IMR-90 (cell line): Measurements from ENCODE around the gene GLT8D2. TPM values are rescaled to one million over a fixed set of nuclear protein-coding genes. Genes with fewer than 3 reads are reported as not detected.

Experiments
- ATAC-seq: fragments of 200-7000 bp; cut with Tn5 transposase; 2 replicates; pipeline ENCODE4 v1.9.1; 2020; ENCODE audit warnings: low read depth, mild to moderate bottlenecking, moderate library complexity
- BruUV-seq: library from RNA; stranded (reverse); fragments of 400-500 nt; replicated peaks from 2 replicates; lab custom pipeline; 2021; lab: Mats Ljungman, UMichigan
- CTCF ChIA-PET: fragments of 300-600 bp; formaldehyde crosslinking; extraction: SDS; loops from one replicate; lab custom pipeline; 2021; ENCODE audit warnings: antibody characterized with exemption; lab: Yijun Ruan, JAX
- POLR2A ChIA-PET: fragments of 300-600 bp; sonication (Branson Sonifier 250); formaldehyde crosslinking; loops from one replicate; lab custom pipeline; 2022; ENCODE audit warnings: antibody characterized with exemption; ENCODE audit not compliant: unreplicated experiment; lab: Charles Lee
- DNase-seq: peaks from one replicate; pipeline ENCODE4 v3.0.0; 2013
- H2AFZ ChIP-seq: replicated peaks from 2 replicates; pipeline ENCODE3; 2013; ENCODE audit warnings: low read length, mild to moderate bottlenecking; ENCODE audit not compliant: poor library complexity
- H2AK5ac ChIP-seq: 2 replicates; pipeline ENCODE4 v1.6.1; 2013; ENCODE audit warnings: low read depth, low read length, inconsistent platforms
- H2AK9ac ChIP-seq: replicated peaks from 2 replicates; pipeline ENCODE3; 2013; ENCODE audit warnings: mild to moderate bottlenecking, low read depth, low read length, moderate library complexity; ENCODE audit not compliant: poor library complexity
- H2BK120ac ChIP-seq: 2 replicates; pipeline ENCODE4 v1.6.1; 2013; ENCODE audit warnings: low read depth, low read length, inconsistent platforms
- H2BK15ac ChIP-seq: 3 replicates; pipeline ENCODE4 v1.6.1; 2013; ENCODE audit warnings: low read depth, low read length, inconsistent platforms
- H2BK20ac ChIP-seq: 2 replicates; pipeline ENCODE4 v1.6.1; 2013; ENCODE audit warnings: low read depth, mild to moderate bottlenecking, inconsistent platforms, low read length, moderate library complexity
- H2BK5ac ChIP-seq: 2 replicates; pipeline ENCODE4 v1.6.1; 2013; ENCODE audit warnings: mild to moderate bottlenecking, low read depth, low read length, inconsistent platforms; ENCODE audit not compliant: poor library complexity, severe bottlenecking
- H3K14ac ChIP-seq: replicated peaks from 2 replicates; pipeline ENCODE4 v1.6.1; 2013; ENCODE audit warnings: low read depth, low read length, inconsistent platforms
- H3K18ac ChIP-seq: 2 replicates; pipeline ENCODE4 v1.6.1; 2013; ENCODE audit warnings: low read depth, low read length, control low read depth
- H3K23ac ChIP-seq: 2 replicates; pipeline ENCODE4 v1.6.1; 2013; ENCODE audit warnings: low read depth, low read length, inconsistent platforms
- H3K27ac ChIP-seq: 2 replicates; pipeline ENCODE4 v1.5.1; 2013; ENCODE audit warnings: mild to moderate bottlenecking, control low read depth, low read length; ENCODE audit not compliant: insufficient read depth
- H3K27me3 ChIP-seq: 2 replicates; pipeline ENCODE4 v1.6.1; 2013; ENCODE audit warnings: low read length; ENCODE audit not compliant: control insufficient read depth, insufficient read depth
- H3K36me3 ChIP-seq: 2 replicates; pipeline ENCODE4 v1.6.1; 2013; ENCODE audit warnings: low read length, mixed read lengths; ENCODE audit not compliant: control insufficient read depth, insufficient read depth
- H3K4ac ChIP-seq: 2 replicates; pipeline ENCODE4 v1.6.1; 2013; ENCODE audit warnings: low read depth, low read length, inconsistent platforms
- H3K4me1 ChIP-seq: 2 replicates; pipeline ENCODE4 v1.6.1; 2013; ENCODE audit warnings: low read length, mixed read lengths; ENCODE audit not compliant: control insufficient read depth, insufficient read depth
- H3K4me2 ChIP-seq: 2 replicates; pipeline ENCODE4 v1.6.1; 2013; ENCODE audit warnings: low read depth, mild to moderate bottlenecking, control low read depth, low read length, moderate library complexity
- H3K4me3 ChIP-seq: 2 replicates; pipeline ENCODE4 v1.5.1; 2013; ENCODE audit warnings: low read depth, mild to moderate bottlenecking, control low read depth, low read length, moderate library complexity; ENCODE audit not compliant: insufficient read depth
- H3K56ac ChIP-seq: 2 replicates; pipeline ENCODE4 v1.6.1; 2013; ENCODE audit warnings: low read length, inconsistent platforms; ENCODE audit not compliant: insufficient read depth; ENCODE audit errors: extremely low read depth
- H3K79me1 ChIP-seq, 2 experiments: 2 replicates each; pipeline ENCODE4 v1.6.1; 2013; ENCODE audit warnings: low read length in 2 of 2, inconsistent platforms in 1 of 2, low read depth in 1 of 2
- H3K9ac ChIP-seq: 2 replicates; pipeline ENCODE4 v1.6.1; 2013; ENCODE audit warnings: low read depth, low read length, control low read depth
- H3K9me1 ChIP-seq: 2 replicates; pipeline ENCODE4 v1.6.1; 2013; ENCODE audit warnings: low read length, inconsistent platforms; ENCODE audit not compliant: insufficient read depth
- H3K9me3 ChIP-seq: 2 replicates; pipeline ENCODE4 v1.6.1; 2013; ENCODE audit warnings: low read length; ENCODE audit not compliant: control insufficient read depth, insufficient read depth
- H4K20me1 ChIP-seq: 2 replicates; pipeline ENCODE4 v1.6.1; 2013; ENCODE audit warnings: low read length, inconsistent platforms; ENCODE audit not compliant: insufficient read depth
- H4K5ac ChIP-seq: 2 replicates; pipeline ENCODE4 v1.6.1; 2013; ENCODE audit warnings: mild to moderate bottlenecking, low read depth, low read length, control low read depth
- H4K8ac ChIP-seq, 2 experiments: 2 replicates each; pipeline ENCODE4 v1.6.1; 2013; ENCODE audit warnings: low read depth in 2 of 2, low read length in 2 of 2, control low read depth in 1 of 2, inconsistent platforms in 1 of 2
- H4K91ac ChIP-seq: 2 replicates; pipeline ENCODE4 v1.6.1; 2013; ENCODE audit warnings: low read depth, low read length, inconsistent platforms; ENCODE audit not compliant: insufficient read depth
- BHLHE40 ChIP-seq: fragments of 150-350 bp; IDR thresholded peaks from 2 replicates; pipeline ENCODE4 v1.6.1; 2016; ENCODE audit warnings: mild to moderate bottlenecking, low read depth, low read length
- CEBPB ChIP-seq: IDR thresholded peaks from 2 replicates; pipeline ENCODE4 v1.6.1; 2012; ENCODE audit warnings: low read depth, low read length, improper control_type of control experiment
- CHD1 ChIP-seq: IDR thresholded peaks from 2 replicates; pipeline ENCODE4 v1.6.1; 2012; ENCODE audit warnings: low read depth, low read length, improper control_type of control experiment
- CTCF ChIP-seq: conservative IDR thresholded peaks from 2 replicates; pipeline ENCODE4 v1.5.1; 2012; ENCODE audit warnings: mild to moderate bottlenecking, low read depth, low read length, improper control_type of control experiment
- ELK1 ChIP-seq: fragments of 150-350 bp; IDR thresholded peaks from 2 replicates; pipeline ENCODE4 v1.6.1; 2016; ENCODE audit warnings: low read depth, mild to moderate bottlenecking, low read length, moderate library complexity, borderline replicate concordance
- FOS ChIP-seq: fragments of 150-350 bp; IDR thresholded peaks from 2 replicates; pipeline ENCODE4 v1.6.1; 2016; ENCODE audit warnings: low read depth, low read length
- MAFK ChIP-seq: IDR thresholded peaks from 2 replicates; pipeline ENCODE4 v1.6.1; 2012; ENCODE audit warnings: low read depth, low read length, improper control_type of control experiment
- MAZ ChIP-seq: IDR thresholded peaks from 2 replicates; pipeline ENCODE4 v1.6.1; 2012; ENCODE audit warnings: low read depth, mild to moderate bottlenecking, low read length, improper control_type of control experiment, moderate library complexity, borderline replicate concordance
- MXI1 ChIP-seq: IDR thresholded peaks from 2 replicates; pipeline ENCODE4 v1.6.1; 2012; ENCODE audit warnings: low read depth, mild to moderate bottlenecking, low read length, moderate library complexity, borderline replicate concordance
- NFE2L2 ChIP-seq: fragments of 150-350 bp; IDR thresholded peaks from 2 replicates; pipeline ENCODE4 v1.6.1; 2016; ENCODE audit warnings: low read depth, mild to moderate bottlenecking, low read length
- POLR2A ChIP-seq: IDR thresholded peaks from 2 replicates; pipeline ENCODE4 v1.6.1; 2012; ENCODE audit warnings: mild to moderate bottlenecking, low read depth, low read length
- RAD21 ChIP-seq: IDR thresholded peaks from 2 replicates; pipeline ENCODE4 v1.6.1; 2012; ENCODE audit warnings: low read length, improper control_type of control experiment
- RCOR1 ChIP-seq: IDR thresholded peaks from 2 replicates; pipeline ENCODE4 v1.6.1; 2012; ENCODE audit warnings: mild to moderate bottlenecking, low read length, improper control_type of control experiment; ENCODE audit not compliant: insufficient replicate concordance
- RFX5 ChIP-seq: IDR thresholded peaks from 2 replicates; pipeline ENCODE4 v1.8.0; 2012; ENCODE audit warnings: low read depth, mild to moderate bottlenecking, low read length, moderate library complexity
- SMC3 ChIP-seq: fragments of 150-350 bp; IDR thresholded peaks from 2 replicates; pipeline ENCODE4 v1.6.1; 2016; ENCODE audit warnings: low read depth, mild to moderate bottlenecking, antibody characterized with exemption, low read length, moderate library complexity
- USF2 ChIP-seq: fragments of 150-350 bp; IDR thresholded peaks from 2 replicates; pipeline ENCODE4 v1.6.1; 2017; ENCODE audit warnings: mild to moderate bottlenecking, antibody characterized with exemption, low read length, low read depth
- WGBS, 2 experiments: methylation state at CpG; one replicate each; pipeline versions ENCODE4 v1.1.5 to v1.1.7; 2013; ENCODE audit warnings: missing lambda C conversion rate in 2 of 2; ENCODE audit not compliant: insufficient read length in 1 of 2; ENCODE audit errors: extremely low coverage in 2 of 2; 5-methylcytosine and 5-hydroxymethylcytosine counted together
- dilution Hi-C: fragments of 300-500 bp; cut with HindIII; formaldehyde crosslinking; loops from one replicate; pipeline ENCODE4 v1.14.3; 2018; ENCODE audit warnings: low sequenced_read_pairs; ENCODE audit not compliant: unreplicated experiment
- in situ Hi-C: fragments of 300-500 bp; cut with MboI; formaldehyde crosslinking; loops from 3 replicates; pipeline ENCODE4 v1.14.3; 2019; ENCODE audit warnings: low sequenced_read_pairs, inconsistent platforms, mixed read lengths
- intact Hi-C: fragments of 100-400 bp; cut with micrococcal nuclease; formaldehyde crosslinking; loops from 2 replicates; pipeline ENCODE4 v1.10.0; 2022
- polyA plus RNA-seq, 3 experiments: library from polyadenylated mRNA; depleted of rRNA; stranded (reverse); fragments of >200 nt; gene quantifications; 2 replicates each; pipeline ENCODE4 v1.2.3, GENCODE V29; 2012; ENCODE audit warnings: low replicate concordance in 1 of 3
- total RNA-seq: library from RNA; depleted of rRNA; stranded (reverse); fragments of >200 nt; gene quantifications from 2 replicates; pipeline ENCODE4 v1.2.3, GENCODE V29; 2012

Gene GLT8D2
- total and polyA plus RNA-seq, 2 of the 4 experiments (the other 2 are of a cell fraction): 33.5 to 47.9 TPM

- H3K9ac ChIP-seq: no peak overlapping the region
- H2AK9ac ChIP-seq: no peak overlapping the region
- no peak overlapping the region for H3K4me2 ChIP-seq
- no peak overlapping the region for H3K23ac ChIP-seq
- peaks cover 0 to 21% of the 10 kb centered on the region in 2 experiments; a peak in 3 of 4 replicates for H3K79me1 ChIP-seq
- peak overlapping the region; percentile 90 for H2BK5ac ChIP-seq
- DNase-seq: no peak
- WGBS, 2 experiments: no CpG with 5 or more reads among the region's 1 CpG
- peak overlapping the region; percentile 77; the same call in 1 of the 2 replicates for H2BK20ac ChIP-seq
- peaks cover 4% of the 10 kb centered on the region for H3K9me1 ChIP-seq
- H3K36me3 ChIP-seq: peaks cover 24% of the 10 kb centered on the region
- H3K18ac ChIP-seq: peak overlapping the region; percentile 80; the same call in 1 of the 2 replicates
- TF ChIP-seq RAD21: no peak
- no peak for TF ChIP-seq MAFK
- no peak for TF ChIP-seq CEBPB
- TF ChIP-seq BHLHE40: no peak
- TF ChIP-seq POLR2A: no peak
- TF ChIP-seq MXI1: no peak
- TF ChIP-seq MAZ: no peak
- TF ChIP-seq RCOR1: no peak
- TF ChIP-seq SMC3: no peak
- TF ChIP-seq FOS: no peak
- TF ChIP-seq NFE2L2: no peak
- no peak for TF ChIP-seq CTCF
- TF ChIP-seq USF2: no peak
- TF ChIP-seq CHD1: no peak
- TF ChIP-seq ELK1: no peak
- TF ChIP-seq RFX5: no peak
- H4K8ac ChIP-seq: peak overlapping the region; percentile 57 to 84; a peak in 2 of 4 replicates
- no peak overlapping the region; the same call in 1 of the 2 replicates for H2AK5ac ChIP-seq
- no peaks in the 10 kb centered on the region for H4K20me1 ChIP-seq
- peak overlapping the region; percentile 86; the same call in 1 of the 2 replicates for H3K27ac ChIP-seq
- peak overlapping the region; percentile 92; the same call in 1 of the 2 replicates for H2BK120ac ChIP-seq
- BruUV-seq: no TSS peak
- H3K4me3 ChIP-seq: no peak overlapping the region
- no peak overlapping the region for H3K56ac ChIP-seq
- H3K27me3 ChIP-seq: no peaks in the 10 kb centered on the region
- 0 out of 2 replicates have a peak overlapping the region, but pooled peaks have one; percentile 29 for H3K14ac ChIP-seq
- peak overlapping the region; percentile 95; the same call in 1 of the 2 replicates for H3K4ac ChIP-seq
- peak overlapping the region; percentile 94; the same call in 2 of the 3 replicates for H2BK15ac ChIP-seq
- H3K4me1 ChIP-seq: peaks cover 13% of the 10 kb centered on the region
- dilution Hi-C loops: no loop called here
- CTCF ChIA-PET: no interaction called here
- no peak for ATAC-seq
- H4K91ac ChIP-seq: peak overlapping the region; percentile 95; the same call in 1 of the 2 replicates
- no peak overlapping the region for H2AFZ ChIP-seq
- intact Hi-C loops: no loop called here
- POLR2A ChIA-PET: interaction anchor here (0.6 kb wide), 1 partner anchor 127 kb away, joined by 6 read pairs; no protein-coding TSS in a partner anchor
- H3K9me3 ChIP-seq: no peaks in the 10 kb centered on the region
- no peak overlapping the region; the same call in 1 of the 2 replicates for H4K5ac ChIP-seq
- in situ Hi-C loops: no loop called here
Measured at GRCh38 chr12:104090685-104091084, 40.7 kb upstream of the GLT8D2 start.
